Transverse colon (tissue), 4 donors: ENCODE results near the gene SMCO2. TPM values are rescaled to one million over a fixed set of nuclear protein-coding genes. Genes with fewer than 3 reads are reported as not detected.

Experiments
- DNase-seq: peaks from one replicate; pipeline ENCODE4 v3.0.0-alpha.2; 2019
- H3K27ac ChIP-seq, 4 donors: fragments of 200-600 bp; sonication (generic); 2 replicates each; pipeline ENCODE4 v1.5.1; 2016 to 2018; ENCODE audit warnings: inconsistent platforms in 4 of 4
- H3K27me3 ChIP-seq: fragments of 200-600 bp; sonication (generic); 2 replicates; pipeline ENCODE4 v1.5.1; 2017; ENCODE audit warnings: inconsistent platforms
- H3K36me3 ChIP-seq, 4 donors: fragments of 200-600 bp; sonication (generic); 2 replicates each; pipeline ENCODE4 v1.5.1; 2017 to 2019; ENCODE audit warnings: inconsistent platforms in 4 of 4
- H3K4me1 ChIP-seq, 4 donors: fragments of 200-600 bp; sonication (generic); 2 replicates each; pipeline ENCODE4 v1.5.1; 2017 to 2020; ENCODE audit warnings: inconsistent platforms in 4 of 4
- H3K4me3 ChIP-seq, 4 donors: fragments of 200-600 bp; sonication (generic); 1 replicate in 1 of 4; 2 replicates in 3 of 4; pipeline versions ENCODE4 v1.5.1 to v1.6.1; 2017 to 2019; ENCODE audit warnings: inconsistent platforms in 4 of 4
- H3K9me3 ChIP-seq, 2 donors: fragments of 200-600 bp; sonication (generic); 2 replicates each; pipeline ENCODE4 v1.5.1; 2017 to 2019; ENCODE audit warnings: inconsistent platforms in 2 of 2
- EP300 ChIP-seq: sonication (generic); formaldehyde crosslinking; IDR thresholded peaks from one replicate; pipeline ENCODE4 v1.6.1; 2017; ENCODE audit warnings: antibody characterized with exemption, low read depth
- POLR2A ChIP-seq: fragments of 450-650 bp; IDR thresholded peaks from one replicate; pipeline ENCODE4 v1.6.1; 2016; ENCODE audit warnings: antibody characterized with exemption, mild to moderate bottlenecking, moderate library complexity
- POLR2AphosphoS5 ChIP-seq, 3 donors: sonication (generic); formaldehyde crosslinking; IDR thresholded peaks; one replicate each; pipeline ENCODE4 v1.6.1; 2016; ENCODE audit warnings: antibody characterized with exemption in 3 of 3
- WGBS, 2 donors: methylation state at CpG; one replicate each; pipeline ENCODE4 v1.1.5; 2018; ENCODE audit warnings: low coverage in 1 of 2; 5-methylcytosine and 5-hydroxymethylcytosine counted together
- in situ Hi-C, 4 donors: fragments of 200-750 bp; cut with MboI; loops; one replicate each; pipeline versions ENCODE4 v1.15.0 to v1.15.1; 2017; ENCODE audit warnings: low sequenced_read_pairs in 3 of 4, low pct_ligation_motif_present in 1 of 4, low pct_unique_long_range_greater_than_20kb in 1 of 4
- intact Hi-C: fragments of 100-400 bp; cut with DNase I; formaldehyde crosslinking; loops from one replicate; pipeline ENCODE4 v1.15.1; 2023; ENCODE audit warnings: low total_unique reads
- total RNA-seq, 4 donors: library from RNA; depleted of rRNA; stranded (reverse); fragments of >200 nt; gene quantifications; one replicate each; pipeline ENCODE4 v1.1.0, GENCODE V29; 2016
- TF ChIP-seq, protein P1 (sequence below), 5 experiments: fragments of 200-600 bp in 3 of 5; fragments of 450-650 bp in 2 of 5; sonication (generic) in 3 of 5; IDR thresholded peaks; 1 replicate in 2 of 5; 2 replicates in 3 of 5; pipeline ENCODE4 v1.5.1; 2016 to 2017; ENCODE audit warnings: antibody characterized with exemption in 5 of 5, inconsistent platforms in 3 of 5, mild to moderate bottlenecking in 2 of 5, moderate library complexity in 1 of 5

SMCO2 gene
- total RNA-seq, 4 donors from 2014 or later = not detected

DNA sequence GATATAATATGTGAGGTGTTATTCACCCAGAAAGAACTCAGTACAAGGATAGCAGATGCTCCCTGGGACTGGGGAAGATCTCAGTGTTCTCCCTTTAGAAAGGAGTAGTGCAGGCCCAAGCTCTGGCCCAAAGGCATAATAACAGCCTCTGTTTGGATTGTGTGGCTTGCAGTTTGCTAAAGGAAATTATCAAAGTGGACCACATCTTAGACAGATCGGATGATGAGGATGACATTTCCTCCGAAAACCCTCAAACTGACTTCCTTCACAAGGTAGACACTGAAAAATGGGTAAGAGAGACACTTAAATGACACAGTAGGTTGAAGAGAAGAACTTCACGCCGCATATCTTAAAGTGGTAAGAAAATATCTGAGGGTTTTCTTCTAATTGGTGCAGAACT is 26.1 kb downstream of the SMCO2 start:
- intact Hi-C loops = no loop called here
- Histone ChIP-seq H3K27ac (no peak overlapping the region), H3K9me3 (peaks cover 9 to 13% of the 10 kb centered on the region in 2 donors), H3K36me3 (no peaks in the 10 kb centered on the region), H3K4me1 (peaks cover 0 to 2% (median 0%) of the 10 kb centered on the region in 4 donors), H3K27me3 (no peaks in the 10 kb centered on the region), H3K4me3 (no peak overlapping the region)
- in situ Hi-C loops = no loop called here
- WGBS, 2 donors = 44 to 77% methylated on average over 3 to 4 of the region's 4 CpGs
- TF ChIP-seq POLR2A (no peak), EP300 (no peak), POLR2AphosphoS5 (IDR thresholded peaks at IDR 0.05) (no peak)
- TF ChIP-seq, protein P1, sequence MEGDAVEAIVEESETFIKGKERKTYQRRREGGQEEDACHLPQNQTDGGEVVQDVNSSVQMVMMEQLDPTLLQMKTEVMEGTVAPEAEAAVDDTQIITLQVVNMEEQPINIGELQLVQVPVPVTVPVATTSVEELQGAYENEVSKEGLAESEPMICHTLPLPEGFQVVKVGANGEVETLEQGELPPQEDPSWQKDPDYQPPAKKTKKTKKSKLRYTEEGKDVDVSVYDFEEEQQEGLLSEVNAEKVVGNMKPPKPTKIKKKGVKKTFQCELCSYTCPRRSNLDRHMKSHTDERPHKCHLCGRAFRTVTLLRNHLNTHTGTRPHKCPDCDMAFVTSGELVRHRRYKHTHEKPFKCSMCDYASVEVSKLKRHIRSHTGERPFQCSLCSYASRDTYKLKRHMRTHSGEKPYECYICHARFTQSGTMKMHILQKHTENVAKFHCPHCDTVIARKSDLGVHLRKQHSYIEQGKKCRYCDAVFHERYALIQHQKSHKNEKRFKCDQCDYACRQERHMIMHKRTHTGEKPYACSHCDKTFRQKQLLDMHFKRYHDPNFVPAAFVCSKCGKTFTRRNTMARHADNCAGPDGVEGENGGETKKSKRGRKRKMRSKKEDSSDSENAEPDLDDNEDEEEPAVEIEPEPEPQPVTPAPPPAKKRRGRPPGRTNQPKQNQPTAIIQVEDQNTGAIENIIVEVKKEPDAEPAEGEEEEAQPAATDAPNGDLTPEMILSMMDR (IDR thresholded peaks at IDR 0.05) = no peak
- no peak for DNase-seq

DNA sequence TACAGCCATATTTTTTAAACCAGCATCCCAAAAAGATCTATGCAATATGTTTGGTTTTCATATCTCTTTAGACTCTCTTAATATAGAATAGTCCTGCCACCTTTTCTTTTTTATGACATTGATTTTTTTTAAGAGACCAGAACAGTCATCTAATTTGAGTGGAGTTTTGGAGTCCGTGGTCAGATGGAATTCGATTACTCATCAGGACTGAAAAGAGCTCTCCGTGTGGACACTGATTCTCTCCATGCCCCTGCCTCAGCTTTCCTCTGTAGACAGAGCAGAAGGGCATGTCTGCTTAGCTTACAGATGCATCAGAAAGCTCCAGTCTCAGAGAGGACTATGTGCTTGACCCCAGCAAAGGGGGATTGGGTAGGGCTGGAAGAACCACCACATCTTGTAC is 27.8 kb downstream of the SMCO2 start:
- peaks cover 9 to 18% of the 10 kb centered on the region in 2 donors for H3K9me3 ChIP-seq
- no peak overlapping the region for H3K4me3 ChIP-seq
- H3K27ac ChIP-seq = no peak overlapping the region
- peaks cover 0 to under 1% (median 0%) of the 10 kb centered on the region in 4 donors for H3K4me1 ChIP-seq
- in situ Hi-C loops = no loop called here
- H3K36me3 ChIP-seq = no peaks in the 10 kb centered on the region
- TF ChIP-seq POLR2AphosphoS5 (IDR thresholded peaks at IDR 0.05) (no peak), EP300 (no peak), POLR2A (no peak)
- TF ChIP-seq, protein P1 (IDR thresholded peaks at IDR 0.05) = no peak
- H3K27me3 ChIP-seq = no peaks in the 10 kb centered on the region
- intact Hi-C loops = no loop called here
- DNase-seq = no peak
- WGBS, 2 donors = 55 to 57% methylated on average over 3 of the region's 3 CpGs

DNA sequence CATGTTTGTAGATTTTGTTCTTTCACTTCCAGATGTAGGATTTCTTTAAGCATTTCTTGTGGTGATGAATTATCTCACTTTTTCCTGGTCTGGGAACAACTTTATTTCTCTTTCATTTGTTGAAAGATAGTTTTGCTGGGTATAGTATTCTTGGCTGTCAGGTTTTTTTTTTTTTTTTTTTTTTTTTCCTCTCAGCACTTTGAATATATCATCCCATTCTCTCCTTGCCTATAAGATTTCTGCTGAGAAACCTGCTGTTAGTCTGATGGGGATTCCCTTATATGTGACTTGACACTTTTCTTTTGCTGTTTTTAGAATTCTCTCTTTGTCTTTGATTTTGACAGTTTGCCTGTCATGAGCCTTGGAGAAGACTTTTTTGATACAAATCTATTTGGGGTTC is 30.5 kb downstream of the SMCO2 start:
- no peak overlapping the region for H3K4me3 ChIP-seq

DNA sequence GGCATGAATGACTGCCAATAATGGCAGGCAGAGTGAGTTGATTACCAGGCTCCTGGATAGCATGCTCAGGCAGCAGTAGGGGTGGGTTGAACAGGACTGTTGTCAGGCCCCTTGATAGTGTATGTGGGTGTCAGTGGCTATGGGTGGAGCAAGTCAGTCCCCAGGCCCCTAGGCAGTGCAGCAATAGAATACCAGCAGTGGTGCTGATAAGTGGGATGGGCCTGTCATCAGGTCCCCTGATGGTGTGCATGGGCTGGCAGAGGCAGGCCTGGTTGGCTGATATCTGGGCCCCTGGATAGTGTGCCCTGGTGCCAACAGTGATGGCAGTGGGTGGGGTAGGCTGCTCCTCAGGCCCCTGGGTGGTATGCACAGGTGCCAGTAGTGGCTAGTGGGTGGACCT is 32.4 kb downstream of the SMCO2 start:
- H3K4me1 ChIP-seq = no peaks in the 10 kb centered on the region
- in situ Hi-C loops = no loop called here

More for the DNA sequence above, 30.5 kb downstream of the SMCO2 start:
- no peak overlapping the region for H3K27ac ChIP-seq
- in situ Hi-C loops = no loop called here
- no peak for TF ChIP-seq EP300
- H3K27me3 ChIP-seq = no peaks in the 10 kb centered on the region
- intact Hi-C loops = no loop called here
- peaks cover 9 to 18% of the 10 kb centered on the region in 2 donors for H3K9me3 ChIP-seq
- no peak for DNase-seq
- H3K36me3 ChIP-seq = no peaks in the 10 kb centered on the region
- no peaks in the 10 kb centered on the region for H3K4me1 ChIP-seq

More for the DNA sequence above, 32.4 kb downstream of the SMCO2 start:
- Histone ChIP-seq H3K27ac (no peak overlapping the region), H3K4me3 (no peak overlapping the region), H3K9me3 (peaks cover 9 to 18% of the 10 kb centered on the region in 2 donors), H3K36me3 (no peaks in the 10 kb centered on the region), H3K27me3 (no peaks in the 10 kb centered on the region)
- TF ChIP-seq EP300 (no peak), POLR2A (no peak), POLR2AphosphoS5 (IDR thresholded peaks at IDR 0.05) (no peak)
- TF ChIP-seq, protein P1 (IDR thresholded peaks at IDR 0.05) = no peak
- DNase-seq = no peak
- intact Hi-C loops = no loop called here
